PC-9 (cell line): ENCODE results near the gene QRFP. TPM values are rescaled to one million over a fixed set of nuclear protein-coding genes. Genes with fewer than 3 reads are reported as not detected.

Source experiments
- BruUV-seq: library from RNA; stranded (reverse); fragments of 400-500 nt; replicated peaks from 2 replicates; lab custom pipeline; 2021; lab: Mats Ljungman, UMichigan
- CTCF ChIA-PET: fragments of 300-600 bp; sonication (Branson Sonifier 250); formaldehyde crosslinking; loops from one replicate; lab custom pipeline; 2022; ENCODE audit warnings: antibody characterized with exemption; lab: Charles Lee
- POLR2A ChIA-PET: fragments of 300-600 bp; sonication (Branson Sonifier 250); formaldehyde crosslinking; loops from one replicate; lab custom pipeline; 2022; ENCODE audit warnings: antibody characterized with exemption; ENCODE audit not compliant: unreplicated experiment; lab: Charles Lee
- DNase-seq, 2 experiments: peaks; one replicate each; pipeline versions ENCODE4 v3.0.0 to v3.0.0-alpha.2; 2015 to 2022; ENCODE audit warnings: mixed read lengths in 1 of 2
- H2AFZ ChIP-seq: fragments of 200-600 bp; sonication (generic); 2 replicates; pipeline ENCODE4 v1.8.1; 2017; ENCODE audit warnings: antibody characterized with exemption
- H3F3A ChIP-seq: fragments of 200-600 bp; sonication (generic); 2 replicates; pipeline ENCODE4 v1.8.1; 2017; ENCODE audit warnings: antibody characterized with exemption, mild to moderate bottlenecking, low read depth; ENCODE audit not compliant: insufficient read depth
- H3K27ac ChIP-seq: fragments of 200-600 bp; sonication (generic); 2 replicates; pipeline ENCODE4 v1.6.1; 2016; ENCODE audit warnings: mixed run types
- H3K27me3 ChIP-seq: fragments of 200-600 bp; sonication (generic); 2 replicates; pipeline ENCODE4 v1.6.1; 2016; ENCODE audit warnings: low read depth, mixed run types; ENCODE audit not compliant: insufficient read depth
- H3K36me3 ChIP-seq: fragments of 200-600 bp; sonication (generic); 2 replicates; pipeline ENCODE4 v1.6.1; 2016; ENCODE audit warnings: low read depth, mixed run types
- H3K4me1 ChIP-seq: fragments of 200-600 bp; sonication (generic); replicated peaks from 2 replicates; pipeline ENCODE4 v1.6.1; 2016; ENCODE audit warnings: mixed run types; ENCODE audit not compliant: insufficient read depth
- H3K4me2 ChIP-seq: fragments of 200-600 bp; sonication (generic); 2 replicates; pipeline ENCODE4 v1.6.1; 2017; ENCODE audit warnings: mixed run types
- H3K4me3 ChIP-seq: fragments of 200-600 bp; sonication (generic); 2 replicates; pipeline ENCODE4 v1.6.1; 2016; ENCODE audit warnings: mixed run types
- H3K79me2 ChIP-seq: fragments of 200-600 bp; sonication (generic); 2 replicates; pipeline ENCODE4 v1.6.1; 2017; ENCODE audit warnings: low read depth, mixed run types
- H3K9me2 ChIP-seq: fragments of 200-600 bp; sonication (generic); 2 replicates; pipeline ENCODE4 v1.8.1; 2017; ENCODE audit warnings: mild to moderate bottlenecking; ENCODE audit not compliant: insufficient read depth
- H3K9me3 ChIP-seq: fragments of 200-600 bp; sonication (generic); 2 replicates; pipeline ENCODE4 v1.8.1; 2016; ENCODE audit warnings: low read depth; ENCODE audit not compliant: insufficient read depth
- H4K20me1 ChIP-seq: fragments of 200-600 bp; sonication (generic); 2 replicates; pipeline ENCODE4 v1.8.1; 2017; ENCODE audit not compliant: insufficient read depth
- EZH2 ChIP-seq: fragments of 200-600 bp; sonication (generic); IDR thresholded peaks from 2 replicates; pipeline ENCODE4 v1.8.0; 2017; ENCODE audit warnings: antibody characterized with exemption, low read depth
- intact Hi-C: fragments of 100-400 bp; cut with micrococcal nuclease; formaldehyde crosslinking; loops from one replicate; pipeline ENCODE4 v1.10.0; 2022; ENCODE audit not compliant: unreplicated experiment
- total RNA-seq: library from RNA; stranded (reverse); gene quantifications from 2 replicates; pipeline ENCODE4 v1.2.3, GENCODE V29; 2021
- TF ChIP-seq, protein P1 (sequence below): fragments of 200-600 bp; sonication (generic); conservative IDR thresholded peaks from 2 replicates; pipeline ENCODE4 v1.6.1; 2017; ENCODE audit warnings: mixed run types, antibody characterized with exemption, mild to moderate bottlenecking, moderate library complexity

The QRFP gene
- total RNA-seq, 1 experiment from 2014 or later: not detected

DNA sequence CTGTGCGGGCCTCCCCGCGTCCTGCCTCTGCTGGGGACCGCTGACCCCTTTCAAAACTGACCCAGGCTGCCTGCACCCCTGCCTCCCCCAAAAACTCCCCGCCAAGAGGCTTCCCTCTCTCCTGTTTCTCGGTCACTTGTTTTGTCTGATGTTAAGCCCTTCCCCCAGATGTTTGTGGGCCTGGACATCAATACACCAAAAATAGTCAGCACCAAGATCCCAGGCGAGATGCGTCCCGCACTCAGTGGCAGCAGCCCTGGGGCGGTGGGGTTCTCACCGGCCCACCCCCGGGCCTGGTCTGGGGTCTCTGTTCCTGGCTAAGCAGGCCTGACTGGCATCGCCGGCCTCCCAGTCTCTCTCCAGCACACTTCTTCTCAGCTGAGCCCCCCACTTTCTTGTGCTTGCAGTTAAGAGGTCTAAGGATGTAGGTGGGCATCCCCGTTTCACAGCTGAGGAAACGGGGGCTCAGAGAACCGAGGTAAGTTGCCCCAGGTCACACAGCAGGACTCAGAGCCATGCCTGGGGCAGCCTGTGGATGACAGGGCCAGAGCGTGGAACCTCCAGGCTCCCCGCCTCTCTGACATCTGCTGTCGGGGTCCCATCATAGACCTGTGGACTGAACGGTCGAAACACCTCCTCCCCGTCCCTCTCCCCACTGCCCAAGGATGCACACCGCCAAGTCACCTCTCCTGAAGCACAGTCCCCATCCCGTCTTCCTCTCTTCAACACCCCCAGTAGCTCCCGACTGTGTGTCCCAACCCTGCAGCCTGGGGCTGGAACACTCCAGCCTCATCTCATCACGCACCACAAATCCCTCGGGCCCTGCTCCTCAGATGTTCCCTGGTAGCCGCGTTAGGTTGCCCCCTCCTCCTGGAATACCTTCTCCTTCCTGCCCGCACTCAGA lies 25.6 kb upstream of the QRFP start:
- H4K20me1 ChIP-seq: no peaks in the 10 kb centered on the region
- H3K36me3 ChIP-seq: no peaks in the 10 kb centered on the region
- POLR2A ChIA-PET: no interaction called here
- peaks cover 25% of the 10 kb centered on the region for H3K27me3 ChIP-seq
- peaks cover 4% of the 10 kb centered on the region for H3K4me1 ChIP-seq
- BruUV-seq: no TSS peak
- H3K79me2 ChIP-seq: no peaks in the 10 kb centered on the region
- no peak overlapping the region for H3K4me2 ChIP-seq
- no peak overlapping the region for H2AFZ ChIP-seq
- DNase-seq: no peak
- no peak overlapping the region for H3K27ac ChIP-seq
- peaks cover 12% of the 10 kb centered on the region for H3F3A ChIP-seq
- no peak overlapping the region for H3K4me3 ChIP-seq
- H3K9me3 ChIP-seq: no peaks in the 10 kb centered on the region
- no peaks in the 10 kb centered on the region for H3K9me2 ChIP-seq
- CTCF ChIA-PET: interaction anchor here (0.6 kb wide), 1 partner anchor 214 kb away, joined by 9 read pairs; no protein-coding TSS in a partner anchor
- intact Hi-C loops: no loop called here
- no peak for TF ChIP-seq EZH2
- TF ChIP-seq, protein P1, sequence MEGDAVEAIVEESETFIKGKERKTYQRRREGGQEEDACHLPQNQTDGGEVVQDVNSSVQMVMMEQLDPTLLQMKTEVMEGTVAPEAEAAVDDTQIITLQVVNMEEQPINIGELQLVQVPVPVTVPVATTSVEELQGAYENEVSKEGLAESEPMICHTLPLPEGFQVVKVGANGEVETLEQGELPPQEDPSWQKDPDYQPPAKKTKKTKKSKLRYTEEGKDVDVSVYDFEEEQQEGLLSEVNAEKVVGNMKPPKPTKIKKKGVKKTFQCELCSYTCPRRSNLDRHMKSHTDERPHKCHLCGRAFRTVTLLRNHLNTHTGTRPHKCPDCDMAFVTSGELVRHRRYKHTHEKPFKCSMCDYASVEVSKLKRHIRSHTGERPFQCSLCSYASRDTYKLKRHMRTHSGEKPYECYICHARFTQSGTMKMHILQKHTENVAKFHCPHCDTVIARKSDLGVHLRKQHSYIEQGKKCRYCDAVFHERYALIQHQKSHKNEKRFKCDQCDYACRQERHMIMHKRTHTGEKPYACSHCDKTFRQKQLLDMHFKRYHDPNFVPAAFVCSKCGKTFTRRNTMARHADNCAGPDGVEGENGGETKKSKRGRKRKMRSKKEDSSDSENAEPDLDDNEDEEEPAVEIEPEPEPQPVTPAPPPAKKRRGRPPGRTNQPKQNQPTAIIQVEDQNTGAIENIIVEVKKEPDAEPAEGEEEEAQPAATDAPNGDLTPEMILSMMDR: no peak

DNA sequence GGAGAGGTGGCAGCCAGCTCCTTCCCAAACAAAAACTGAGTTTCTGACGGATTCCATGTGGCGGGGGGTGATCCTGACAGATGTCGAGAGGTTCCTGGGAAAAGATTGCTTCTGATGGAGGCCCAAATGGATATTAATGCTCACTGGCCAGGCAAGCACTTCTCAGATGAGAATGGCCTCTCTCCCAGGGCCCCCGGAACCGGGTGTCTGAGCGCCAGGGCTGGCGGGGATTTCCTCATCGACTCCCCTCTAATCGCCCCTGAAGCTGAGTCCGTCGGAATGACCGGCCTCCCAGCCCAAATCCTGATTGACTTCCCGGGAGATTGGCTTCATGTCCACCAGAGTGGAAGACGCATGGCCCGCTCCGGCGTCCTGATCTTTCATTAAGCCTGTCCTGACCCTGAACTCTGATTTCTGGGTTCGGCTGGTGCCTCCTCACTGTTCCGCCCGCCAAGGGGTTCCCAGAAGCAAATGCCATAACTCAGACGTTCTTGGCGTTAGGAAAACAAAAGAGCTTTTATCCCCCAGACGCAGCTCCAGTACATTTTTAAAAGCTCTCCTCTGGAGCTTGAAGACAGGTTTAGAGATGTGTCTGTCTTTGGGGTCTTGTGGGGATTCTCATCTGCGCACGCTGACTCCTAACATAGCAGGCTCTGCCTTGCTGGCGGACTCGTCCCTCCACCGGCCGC lies 24.8 kb upstream of the QRFP start:
- no peaks in the 10 kb centered on the region for H3K4me1 ChIP-seq
- H3K4me2 ChIP-seq: no peak overlapping the region
- no peak overlapping the region for H3K27ac ChIP-seq
- no peaks in the 10 kb centered on the region for H3K9me2 ChIP-seq
- H2AFZ ChIP-seq: no peak overlapping the region
- H3K9me3 ChIP-seq: no peaks in the 10 kb centered on the region
- H3K36me3 ChIP-seq: no peaks in the 10 kb centered on the region
- intact Hi-C loops: no loop called here
- POLR2A ChIA-PET: no interaction called here
- H3F3A ChIP-seq: peaks cover 7% of the 10 kb centered on the region; the same call in 1 of the 2 replicates
- H3K4me3 ChIP-seq: no peak overlapping the region
- BruUV-seq: no TSS peak
- H3K79me2 ChIP-seq: no peaks in the 10 kb centered on the region
- no peaks in the 10 kb centered on the region for H4K20me1 ChIP-seq
- CTCF ChIA-PET: no interaction called here
- DNase-seq: no peak
- no peak for TF ChIP-seq EZH2
- TF ChIP-seq, protein P1: no peak
- H3K27me3 ChIP-seq: peaks cover 26% of the 10 kb centered on the region

DNA sequence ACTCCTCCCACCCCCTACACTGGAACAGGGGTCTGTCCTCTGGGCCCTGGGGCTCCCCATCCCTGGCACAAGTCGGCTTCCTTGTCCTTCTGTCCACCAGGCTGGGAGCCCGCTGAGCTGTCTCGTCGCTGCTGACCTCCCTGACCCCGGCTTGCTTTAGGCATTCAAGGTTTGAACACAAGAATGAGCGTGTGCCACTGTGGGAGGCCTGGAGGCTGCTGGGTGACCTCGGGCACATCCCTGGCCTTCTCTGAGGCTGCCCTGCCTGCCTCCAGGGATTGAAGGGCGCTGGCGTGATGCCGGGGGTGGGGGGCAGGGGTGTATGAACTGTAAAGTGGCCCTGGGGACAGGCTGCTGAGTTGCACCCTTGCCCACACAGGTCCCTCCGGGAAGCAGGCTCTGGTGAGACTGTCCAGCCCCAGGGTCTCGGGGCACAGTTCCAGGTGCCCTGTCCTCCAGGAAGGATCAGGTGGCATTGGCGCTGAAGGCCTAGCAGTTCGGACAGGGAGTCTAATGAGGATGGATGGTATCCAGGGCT lies 24.2 kb upstream of the QRFP start:
- H3K36me3 ChIP-seq: no peaks in the 10 kb centered on the region
- H3K9me2 ChIP-seq: no peaks in the 10 kb centered on the region
- DNase-seq: no peak
- no peaks in the 10 kb centered on the region for H4K20me1 ChIP-seq
- ChIA-PET POLR2A (no interaction called here), CTCF (no interaction called here)
- H3F3A ChIP-seq: peaks cover 4% of the 10 kb centered on the region; the same call in 1 of the 2 replicates
- no peak overlapping the region for H3K4me3 ChIP-seq
- H3K4me2 ChIP-seq: no peak overlapping the region
- TF ChIP-seq, protein P1: no peak
- TF ChIP-seq EZH2: no peak
- no peak overlapping the region for H3K27ac ChIP-seq
- BruUV-seq: no TSS peak
- H3K9me3 ChIP-seq: no peaks in the 10 kb centered on the region
- H3K4me1 ChIP-seq: no peaks in the 10 kb centered on the region
- intact Hi-C loops: no loop called here
- peaks cover 26% of the 10 kb centered on the region for H3K27me3 ChIP-seq
- no peak overlapping the region for H2AFZ ChIP-seq
- no peaks in the 10 kb centered on the region for H3K79me2 ChIP-seq
